ENCODE measurements around the gene KRTAP1-3. TPM values are rescaled to one million over a fixed set of nuclear protein-coding genes. Genes with fewer than 3 reads are reported as not detected.
"Not testable (repeated sequence)": the region's sequence is repeated elsewhere in the genome, so short reads cannot be mapped to it uniquely, and the experiment has no call there.

Gene KRTAP1-3
- total and polyA plus RNA-seq, 10 donors = not detected

- Histone ChIP-seq H3K9me3 (no peaks in the 10 kb centered on the region), H3K4me3 (no peak overlapping the region), H3K27ac (no peak overlapping the region), H3K27me3 (replicated peaks in 1 of 7) (peaks cover 0 to 38% (median 9%) of the 10 kb centered on the region in 7 donors), H3K4me1 (no peaks in the 10 kb centered on the region), H3K36me3 (no peaks in the 10 kb centered on the region)
- intact Hi-C loops (cut with DNase I; ENCODE audit: low total_unique reads) = no loop called here
- WGBS, 5 donors = 31 to 62% (median 39%) methylated on average over 2 of the region's 2 CpGs
- no peak for DNase-seq
- no peak for TF ChIP-seq POLR2A (IDR thresholded peaks at IDR 0.05)
Observed at GRCh38 chr17:41049110-41049509, 14.4 kb upstream of the KRTAP1-3 start.

GRCh38 chr17:41048441-41048840 is 13.8 kb upstream of the KRTAP1-3 start:
- no peaks in the 10 kb centered on the region for H3K36me3 ChIP-seq
- H3K4me3 ChIP-seq = no peak overlapping the region
- H3K27me3 ChIP-seq (replicated peaks in 1 of 7) = peaks cover 0 to 34% (median 9%) of the 10 kb centered on the region in 7 donors
- peaks cover 0 to 5% (median 1%) of the 10 kb centered on the region in 8 donors for H3K9me3 ChIP-seq
- DNase-seq = no peak
- no peak overlapping the region for H3K27ac ChIP-seq
- WGBS, 5 donors = 71 to 79% (median 76%) methylated on average over 7 of the region's 7 CpGs
- intact Hi-C loops (cut with DNase I; ENCODE audit: low total_unique reads) = no loop called here
- no peaks in the 10 kb centered on the region for H3K4me1 ChIP-seq
- TF ChIP-seq POLR2A (IDR thresholded peaks at IDR 0.05) (no peak), POLR2AphosphoS5 (IDR thresholded peaks at IDR 0.05) (no peak)

GRCh38 chr17:41046735-41047465 is 12.2 kb upstream of the KRTAP1-3 start, which contains the start of gene KRTAP2-1:
Gene KRTAP2-1 (minus strand): TSS chr17:41047316. CDS start chr17:41047267, 49 bp downstream.
- 55 to 79% (median 69%) methylated on average over 7 to 10 of the region's 33 CpGs for WGBS, 5 donors
- H3K4me3 ChIP-seq; intact Hi-C loops (cut with DNase I; ENCODE audit: low total_unique reads): not testable (repeated sequence)

GRCh38 chr17:41042953-41043352 is 8.3 kb upstream of the KRTAP1-3 start:
- Histone ChIP-seq H3K27me3 (replicated peaks in 1 of 7) (peaks cover 0 to 26% (median 2%) of the 10 kb centered on the region in 7 donors), H3K36me3 (no peaks in the 10 kb centered on the region), H3K27ac (no peak overlapping the region), H3K4me3 (no peak overlapping the region), H3K4me1 (no peaks in the 10 kb centered on the region), H3K9me3 (peaks cover 0 to 13% (median 10%) of the 10 kb centered on the region in 8 donors)
- intact Hi-C loops (cut with DNase I; ENCODE audit: low total_unique reads) = no loop called here
- WGBS, 5 donors = 92 to 100% (median 98%) methylated on average over 1 of the region's 1 CpG
- TF ChIP-seq POLR2A (IDR thresholded peaks at IDR 0.05) (no peak), POLR2AphosphoS5 (IDR thresholded peaks at IDR 0.05) (no peak), CTCF (IDR thresholded peaks at IDR 0.05 in 8 of 11, conservative IDR thresholded peaks at IDR 0.05 in 3 of 11) (no peak)
- no peak for DNase-seq

More at GRCh38 chr17:41046735-41047465, 12.2 kb upstream of the KRTAP1-3 start, which contains the start of gene KRTAP2-1:
- H3K27me3 ChIP-seq (replicated peaks in 1 of 7) = peaks cover 0 to 34% (median 9%) of the 10 kb centered on the region in 7 donors
- H3K27ac ChIP-seq, H3K4me1 ChIP-seq, H3K36me3 ChIP-seq, DNase-seq: not testable (repeated sequence)
- peaks cover 0 to 13% (median 10%) of the 10 kb centered on the region in 8 donors for H3K9me3 ChIP-seq

GRCh38 chr17:41040783-41041571 is 6.3 kb upstream of the KRTAP1-3 start, which contains the start of gene KRTAP1-1:
Gene KRTAP1-1 (minus strand): TSS chr17:41041450. CDS start chr17:41041397, 53 bp downstream.
- Histone ChIP-seq H3K9me3 (peaks cover 0 to 13% (median 10%) of the 10 kb centered on the region in 8 donors), H3K27me3 (replicated peaks in 1 of 7) (peaks cover 0 to 15% (median 0%) of the 10 kb centered on the region in 7 donors)
- H3K36me3 ChIP-seq; H3K4me3 ChIP-seq; H3K4me1 ChIP-seq; DNase-seq; H3K27ac ChIP-seq; intact Hi-C loops (cut with DNase I; ENCODE audit: low total_unique reads): not testable (repeated sequence)
- 78 to 93% (median 82%) methylated on average over 8 to 14 of the region's 14 CpGs for WGBS, 5 donors
